HEK293 (cell line): ENCODE measurements around the gene ABHD16A.

ENCODE experiments used
- CTCF ChIA-PET: fragments of 350-600 bp; formaldehyde crosslinking; extraction: SDS; loops from one replicate; lab custom pipeline; 2021; ENCODE audit warnings: antibody characterized with exemption; lab: Yijun Ruan, JAX
- POLR2A ChIA-PET: fragments of 300-600 bp; formaldehyde crosslinking; extraction: SDS; loops from one replicate; lab custom pipeline; 2020; ENCODE audit warnings: antibody characterized with exemption, inconsistent platforms; lab: Yijun Ruan, JAX
- H3K27ac ChIP-seq: fragments of 200-500 bp; sonication (Bioruptor generic); 2 replicates; pipeline ENCODE4 v1.5.1; 2014; ENCODE audit warnings: low read depth, low read length, control low read depth, inconsistent platforms; ENCODE audit errors: extremely low read depth
- H3K36me3 ChIP-seq, 2 experiments: fragments of 200-500 bp in 1 of 2; sonication (Bioruptor generic) in 1 of 2; 1 replicate in 1 of 2; 2 replicates in 1 of 2; pipeline ENCODE4 v1.5.1; 2014 to 2017; ENCODE audit warnings: inconsistent platforms in 2 of 2, low read length in 2 of 2; ENCODE audit not compliant: control insufficient read depth in 2 of 2, insufficient read depth in 1 of 2
- H3K4me1 ChIP-seq: fragments of 200-500 bp; sonication (Bioruptor generic); 2 replicates; pipeline ENCODE4 v1.5.1; 2014; ENCODE audit warnings: mild to moderate bottlenecking, low read length, inconsistent platforms; ENCODE audit not compliant: control insufficient read depth, insufficient read depth
- H3K4me3 ChIP-seq: 2 replicates; pipeline ENCODE4 v1.5.1; 2011; ENCODE audit warnings: low read depth, mild to moderate bottlenecking, control low read depth, low read length, moderate library complexity
- H3K9me3 ChIP-seq: fragments of 200-500 bp; sonication (Bioruptor generic); 2 replicates; pipeline ENCODE4 v1.5.1; 2014; ENCODE audit warnings: low read depth, low read length, inconsistent platforms; ENCODE audit not compliant: control insufficient read depth, insufficient read depth
- GLIS1 ChIP-seq: fragments of 450-650 bp; formaldehyde crosslinking; IDR thresholded peaks from 2 replicates; pipeline ENCODE4 v1.5.1; 2016; ENCODE audit warnings: missing biosample characterization, missing genetic modification characterization
- KLF7 ChIP-seq: fragments of 450-650 bp; formaldehyde crosslinking; IDR thresholded peaks from 2 replicates; pipeline ENCODE4 v1.5.1; 2016; ENCODE audit warnings: missing biosample characterization, missing genetic modification characterization, borderline replicate concordance
- YY1 ChIP-seq: fragments of 450-650 bp; formaldehyde crosslinking; IDR thresholded peaks from 2 replicates; pipeline ENCODE4 v1.5.1; 2018; ENCODE audit warnings: missing biosample characterization, missing genetic modification characterization
- ZNF10 ChIP-seq: fragments of 450-650 bp; formaldehyde crosslinking; IDR thresholded peaks from 2 replicates; pipeline ENCODE4 v1.5.1; 2017; ENCODE audit warnings: missing biosample characterization, missing genetic modification characterization
- ZNF114 ChIP-seq: fragments of 450-650 bp; formaldehyde crosslinking; IDR thresholded peaks from 2 replicates; pipeline ENCODE4 v1.5.0; 2017; ENCODE audit warnings: missing biosample characterization, missing genetic modification characterization
- ZNF121 ChIP-seq: fragments of 450-650 bp; formaldehyde crosslinking; IDR thresholded peaks from 2 replicates; pipeline ENCODE4 v1.5.1; 2016; ENCODE audit warnings: missing biosample characterization, missing genetic modification characterization
- ZNF133 ChIP-seq: fragments of 450-650 bp; formaldehyde crosslinking; IDR thresholded peaks from 2 replicates; pipeline ENCODE4 v1.5.1; 2016; ENCODE audit warnings: missing biosample characterization, missing genetic modification characterization
- ZNF19 ChIP-seq: fragments of 450-650 bp; formaldehyde crosslinking; IDR thresholded peaks from 2 replicates; pipeline ENCODE4; 2016; ENCODE audit warnings: missing biosample characterization, missing genetic modification characterization, low read depth
- ZNF302 ChIP-seq: fragments of 450-650 bp; formaldehyde crosslinking; IDR thresholded peaks from 2 replicates; pipeline ENCODE4 v1.5.1; 2016; ENCODE audit warnings: missing biosample characterization, missing genetic modification characterization, low read depth
- ZNF37A ChIP-seq: fragments of 450-650 bp; IDR thresholded peaks from 2 replicates; pipeline ENCODE4 v1.5.1; 2018; ENCODE audit warnings: missing biosample characterization, missing genetic modification characterization
- ZNF416 ChIP-seq: fragments of 450-650 bp; formaldehyde crosslinking; IDR thresholded peaks from 2 replicates; pipeline ENCODE4 v1.5.1; 2016; ENCODE audit warnings: missing biosample characterization, missing genetic modification characterization
- ZNF530 ChIP-seq: fragments of 450-650 bp; formaldehyde crosslinking; IDR thresholded peaks from 2 replicates; pipeline ENCODE4 v1.5.1; 2016; ENCODE audit warnings: low read depth, missing biosample characterization, missing genetic modification characterization
- ZNF701 ChIP-seq: fragments of 450-650 bp; formaldehyde crosslinking; IDR thresholded peaks from 2 replicates; pipeline ENCODE4 v1.5.1; 2016; ENCODE audit warnings: missing biosample characterization, missing genetic modification characterization
- ZNF768 ChIP-seq: fragments of 450-650 bp; formaldehyde crosslinking; IDR thresholded peaks from 2 replicates; pipeline ENCODE4 v1.5.1; 2018; ENCODE audit warnings: missing biosample characterization, mild to moderate bottlenecking, missing genetic modification characterization
- TF ChIP-seq, protein P1 (sequence below): fragments of 450-650 bp; formaldehyde crosslinking; conservative IDR thresholded peaks from 2 replicates; pipeline ENCODE4 v1.5.1; 2016; ENCODE audit warnings: low read depth, missing biosample characterization, missing genetic modification characterization
- TF ChIP-seq, protein P2 (sequence below): fragments of 450-650 bp; formaldehyde crosslinking; IDR thresholded peaks from 2 replicates; pipeline ENCODE4 v1.5.1; 2016; ENCODE audit warnings: missing biosample characterization, missing genetic modification characterization
- TF ChIP-seq, protein P3 (sequence below): fragments of 450-650 bp; formaldehyde crosslinking; conservative IDR thresholded peaks from 2 replicates; pipeline ENCODE4 v1.5.1; 2016; ENCODE audit warnings: low read depth, missing biosample characterization, missing genetic modification characterization

ABHD16A gene

DNA sequence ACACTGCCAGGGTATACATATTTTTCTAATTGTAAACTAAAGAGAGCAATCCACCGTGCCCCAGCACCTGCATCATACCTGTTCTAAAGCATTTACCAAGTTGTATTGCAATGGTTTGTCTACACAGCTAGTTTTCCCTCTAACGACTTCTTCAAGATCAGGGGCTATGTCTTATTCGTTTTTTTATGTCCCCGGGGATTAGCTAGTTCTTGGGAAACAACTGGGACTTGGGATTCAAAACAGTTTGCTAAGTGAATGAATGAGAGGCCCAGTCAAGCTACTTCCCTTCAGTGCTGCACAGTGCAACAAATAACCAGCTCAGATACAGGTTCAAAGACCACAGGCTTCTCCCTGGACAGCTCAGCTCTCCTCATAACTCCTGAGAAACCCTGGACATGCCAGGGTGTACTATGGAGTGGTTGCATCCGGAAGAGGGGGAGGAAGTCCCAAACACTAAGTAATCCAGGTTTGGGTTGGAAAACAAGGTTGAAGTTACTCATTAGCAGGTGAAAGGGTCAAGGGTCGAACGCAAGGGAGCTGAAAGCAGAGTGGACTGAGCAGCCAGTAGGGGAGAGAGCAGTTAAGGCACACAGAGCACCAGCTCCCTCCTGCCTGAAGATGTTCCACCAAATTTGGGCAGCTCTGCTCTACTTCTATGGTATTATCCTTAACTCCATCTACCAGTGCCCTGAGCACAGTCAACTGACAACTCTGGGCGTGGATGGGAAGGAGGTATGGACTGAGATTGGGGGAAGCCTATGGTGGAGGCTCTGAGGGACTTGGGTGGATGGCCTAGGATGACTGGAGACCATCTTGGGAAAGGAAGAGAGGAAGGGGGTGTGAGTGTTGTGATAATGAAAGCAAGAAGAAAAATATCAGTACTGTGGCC, 47.5 kb downstream of the ABHD16A start, which contains the start of gene APOM (continued):
- TF ChIP-seq, protein P1, sequence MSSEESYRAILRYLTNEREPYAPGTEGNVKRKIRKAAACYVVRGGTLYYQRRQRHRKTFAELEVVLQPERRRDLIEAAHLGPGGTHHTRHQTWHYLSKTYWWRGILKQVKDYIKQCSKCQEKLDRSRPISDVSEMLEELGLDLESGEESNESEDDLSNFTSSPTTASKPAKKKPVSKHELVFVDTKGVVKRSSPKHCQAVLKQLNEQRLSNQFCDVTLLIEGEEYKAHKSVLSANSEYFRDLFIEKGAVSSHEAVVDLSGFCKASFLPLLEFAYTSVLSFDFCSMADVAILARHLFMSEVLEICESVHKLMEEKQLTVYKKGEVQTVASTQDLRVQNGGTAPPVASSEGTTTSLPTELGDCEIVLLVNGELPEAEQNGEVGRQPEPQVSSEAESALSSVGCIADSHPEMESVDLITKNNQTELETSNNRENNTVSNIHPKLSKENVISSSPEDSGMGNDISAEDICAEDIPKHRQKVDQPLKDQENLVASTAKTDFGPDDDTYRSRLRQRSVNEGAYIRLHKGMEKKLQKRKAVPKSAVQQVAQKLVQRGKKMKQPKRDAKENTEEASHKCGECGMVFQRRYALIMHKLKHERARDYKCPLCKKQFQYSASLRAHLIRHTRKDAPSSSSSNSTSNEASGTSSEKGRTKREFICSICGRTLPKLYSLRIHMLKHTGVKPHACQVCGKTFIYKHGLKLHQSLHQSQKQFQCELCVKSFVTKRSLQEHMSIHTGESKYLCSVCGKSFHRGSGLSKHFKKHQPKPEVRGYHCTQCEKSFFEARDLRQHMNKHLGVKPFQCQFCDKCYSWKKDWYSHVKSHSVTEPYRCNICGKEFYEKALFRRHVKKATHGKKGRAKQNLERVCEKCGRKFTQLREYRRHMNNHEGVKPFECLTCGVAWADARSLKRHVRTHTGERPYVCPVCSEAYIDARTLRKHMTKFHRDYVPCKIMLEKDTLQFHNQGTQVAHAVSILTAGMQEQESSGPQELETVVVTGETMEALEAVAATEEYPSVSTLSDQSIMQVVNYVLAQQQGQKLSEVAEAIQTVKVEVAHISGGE (tag by site-specific recombination): no peak
- TF ChIP-seq, protein P2, sequence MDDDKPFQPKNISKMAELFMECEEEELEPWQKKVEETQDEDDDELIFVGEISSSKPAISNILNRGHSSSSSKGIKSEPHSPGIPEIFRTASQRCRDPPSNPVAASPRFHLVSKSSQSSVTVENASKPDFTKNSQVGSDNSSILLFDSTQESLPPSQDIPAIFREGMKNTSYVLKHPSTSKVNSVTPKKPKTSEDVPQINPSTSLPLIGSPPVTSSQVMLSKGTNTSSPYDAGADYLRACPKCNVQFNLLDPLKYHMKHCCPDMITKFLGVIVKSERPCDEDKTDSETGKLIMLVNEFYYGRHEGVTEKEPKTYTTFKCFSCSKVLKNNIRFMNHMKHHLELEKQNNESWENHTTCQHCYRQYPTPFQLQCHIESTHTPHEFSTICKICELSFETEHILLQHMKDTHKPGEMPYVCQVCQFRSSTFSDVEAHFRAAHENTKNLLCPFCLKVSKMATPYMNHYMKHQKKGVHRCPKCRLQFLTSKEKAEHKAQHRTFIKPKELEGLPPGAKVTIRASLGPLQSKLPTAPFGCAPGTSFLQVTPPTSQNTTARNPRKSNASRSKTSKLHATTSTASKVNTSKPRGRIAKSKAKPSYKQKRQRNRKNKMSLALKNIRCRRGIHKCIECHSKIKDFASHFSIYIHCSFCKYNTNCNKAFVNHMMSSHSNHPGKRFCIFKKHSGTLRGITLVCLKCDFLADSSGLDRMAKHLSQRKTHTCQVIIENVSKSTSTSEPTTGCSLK: no peak
- no peak for TF ChIP-seq ZNF10 (tag by site-specific recombination)

DNA sequence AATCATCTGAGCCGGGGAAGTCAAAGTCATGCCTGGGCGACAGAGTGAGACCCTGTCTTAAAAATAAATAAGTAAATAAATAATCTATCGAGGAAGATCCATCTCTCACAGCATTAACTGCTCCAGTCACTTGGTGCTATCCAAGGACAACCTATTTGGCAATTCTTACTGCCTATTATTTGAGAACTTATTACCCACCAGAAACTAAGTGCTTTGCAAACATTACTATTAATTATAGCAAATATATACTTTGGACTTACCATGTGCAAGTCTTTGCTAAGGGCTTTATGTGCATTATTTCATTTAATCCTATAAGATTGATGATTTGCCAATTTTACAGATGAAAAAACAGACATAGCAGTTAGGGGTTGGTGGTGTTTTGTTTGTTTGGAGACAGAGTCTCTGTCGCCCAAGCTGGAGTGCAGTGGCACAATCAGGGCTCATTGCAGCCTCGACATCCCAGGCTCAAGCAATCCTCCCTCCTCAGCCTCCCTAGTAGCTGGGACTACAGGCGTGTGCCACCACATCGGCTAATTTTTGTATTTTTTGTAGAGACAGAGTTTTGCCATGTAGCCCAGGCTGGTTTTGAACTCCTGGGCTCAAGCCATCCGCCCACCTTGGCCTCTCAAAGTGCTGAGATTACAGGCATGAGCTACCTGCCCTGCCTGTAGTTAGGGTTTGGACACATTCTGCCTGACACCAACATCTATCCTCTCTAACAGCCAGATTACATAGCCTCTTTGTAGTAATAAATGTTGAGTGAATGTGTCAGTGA, 48.4 kb downstream of the ABHD16A start:
- POLR2A ChIA-PET: interaction anchor here (0.7 to 7.7 kb wide), 9 partner anchors 9 to 1317 kb away, joined by 3 to 180 read pairs (median 3); partner anchors contain the start of genes C6orf47, CSNK2B, DDX39B and GPANK1
- Histone ChIP-seq H3K9me3 (no peaks in the 10 kb centered on the region), H3K36me3 (peaks cover 15 to 47% of the 10 kb centered on the region in 2 experiments; a peak in 2 of 3 replicates), H3K4me1 (0 out of 2 replicates have a peak, but pooled peaks cover 6% of the 10 kb centered on the region), H3K27ac (no peak overlapping the region), H3K4me3 (no peak overlapping the region)
- CTCF ChIA-PET: interaction anchor here (0.7 to 2.5 kb wide), 5 partner anchors 9 to 140 kb away, joined by 4 to 12 read pairs (median 6); partner anchors contain the start of genes CSNK2B and GPANK1
- TF ChIP-seq ZNF37A (no peak), ZNF416 (no peak), ZNF530 (tag by site-specific recombination) (no peak), ZNF768 (no peak), ZNF19 (no peak), ZNF121 (tag by site-specific recombination) (no peak), GLIS1 (no peak), ZNF701 (tag by site-specific recombination) (no peak), KLF7 (tag by site-specific recombination) (no peak), ZNF133 (tag by site-specific recombination) (no peak), YY1 (no peak), ZNF114 (no peak), ZNF302 (no peak)
- TF ChIP-seq, protein P3, sequence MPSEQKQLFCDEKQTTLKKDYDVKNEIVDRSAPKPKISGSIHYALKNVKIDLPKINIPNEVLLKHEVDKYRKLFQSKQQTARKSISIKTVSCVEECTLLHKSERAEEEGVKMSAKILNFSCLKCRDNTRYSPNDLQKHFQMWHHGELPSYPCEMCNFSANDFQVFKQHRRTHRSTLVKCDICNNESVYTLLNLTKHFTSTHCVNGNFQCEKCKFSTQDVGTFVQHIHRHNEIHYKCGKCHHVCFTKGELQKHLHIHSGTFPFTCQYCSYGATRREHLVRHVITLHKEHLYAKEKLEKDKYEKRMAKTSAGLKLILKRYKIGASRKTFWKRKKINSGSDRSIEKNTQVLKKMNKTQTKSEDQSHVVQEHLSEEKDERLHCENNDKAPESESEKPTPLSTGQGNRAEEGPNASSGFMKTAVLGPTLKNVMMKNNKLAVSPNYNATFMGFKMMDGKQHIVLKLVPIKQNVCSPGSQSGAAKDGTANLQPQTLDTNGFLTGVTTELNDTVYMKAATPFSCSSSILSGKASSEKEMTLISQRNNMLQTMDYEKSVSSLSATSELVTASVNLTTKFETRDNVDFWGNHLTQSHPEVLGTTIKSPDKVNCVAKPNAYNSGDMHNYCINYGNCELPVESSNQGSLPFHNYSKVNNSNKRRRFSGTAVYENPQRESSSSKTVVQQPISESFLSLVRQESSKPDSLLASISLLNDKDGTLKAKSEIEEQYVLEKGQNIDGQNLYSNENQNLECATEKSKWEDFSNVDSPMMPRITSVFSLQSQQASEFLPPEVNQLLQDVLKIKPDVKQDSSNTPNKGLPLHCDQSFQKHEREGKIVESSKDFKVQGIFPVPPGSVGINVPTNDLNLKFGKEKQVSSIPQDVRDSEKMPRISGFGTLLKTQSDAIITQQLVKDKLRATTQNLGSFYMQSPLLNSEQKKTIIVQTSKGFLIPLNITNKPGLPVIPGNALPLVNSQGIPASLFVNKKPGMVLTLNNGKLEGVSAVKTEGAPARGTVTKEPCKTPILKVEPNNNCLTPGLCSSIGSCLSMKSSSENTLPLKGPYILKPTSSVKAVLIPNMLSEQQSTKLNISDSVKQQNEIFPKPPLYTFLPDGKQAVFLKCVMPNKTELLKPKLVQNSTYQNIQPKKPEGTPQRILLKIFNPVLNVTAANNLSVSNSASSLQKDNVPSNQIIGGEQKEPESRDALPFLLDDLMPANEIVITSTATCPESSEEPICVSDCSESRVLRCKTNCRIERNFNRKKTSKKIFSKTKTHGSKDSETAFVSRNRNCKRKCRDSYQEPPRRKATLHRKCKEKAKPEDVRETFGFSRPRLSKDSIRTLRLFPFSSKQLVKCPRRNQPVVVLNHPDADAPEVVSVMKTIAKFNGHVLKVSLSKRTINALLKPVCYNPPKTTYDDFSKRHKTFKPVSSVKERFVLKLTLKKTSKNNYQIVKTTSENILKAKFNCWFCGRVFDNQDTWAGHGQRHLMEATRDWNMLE (tag by site-specific recombination): no peak
